ENCODE measurements around the gene CAMK2N2.

Gene CAMK2N2

GRCh38 chr3:184259396-184259877 is 1.9 kb downstream of the CAMK2N2 start:
- Histone ChIP-seq H3K27ac (no peak overlapping the region), H3K4me3 (peak overlapping the region; percentile 76)
- no peak for DNase-seq (ENCODE audit: low spot score)
- no peak for TF ChIP-seq CTCF (IDR thresholded peaks at IDR 0.05)

- no peak overlapping the region for H3K4me3 ChIP-seq
- no peak for TF ChIP-seq CTCF (IDR thresholded peaks at IDR 0.05)
- H3K27ac ChIP-seq, result no peak overlapping the region
- DNase-seq (ENCODE audit: low spot score), result no peak
Observed at GRCh38 chr3:184258926-184259325, 2.4 kb downstream of the CAMK2N2 start.

GRCh38 chr3:184257083-184257915 is 4.1 kb downstream of the CAMK2N2 start:
- no peak for DNase-seq (ENCODE audit: low spot score)
- Histone ChIP-seq H3K4me3 (no peak overlapping the region), H3K27ac (no peak overlapping the region)
- no peak for TF ChIP-seq CTCF (IDR thresholded peaks at IDR 0.05)

GRCh38 chr3:184255291-184256039 is 5.9 kb downstream of the CAMK2N2 start:
- no peak for TF ChIP-seq CTCF (IDR thresholded peaks at IDR 0.05)
- H3K4me3 ChIP-seq, result no peak overlapping the region
- H3K27ac ChIP-seq, result no peak overlapping the region
- no peak for DNase-seq (ENCODE audit: low spot score)

- peak; percentile 90 for TF ChIP-seq CTCF (IDR thresholded peaks at IDR 0.05)
- H3K27ac ChIP-seq, result peak overlapping the region in 1 of 2 donors; percentile 38
- DNase-seq (ENCODE audit: low spot score), result no peak
- peak overlapping the region; percentile 71 for H3K4me3 ChIP-seq
Observed at GRCh38 chr3:184250167-184250828, 11.1 kb downstream of the CAMK2N2 start.

GRCh38 chr3:184249412-184250166 is 11.8 kb downstream of the CAMK2N2 start, which contains the start of gene EEF1AKMT4:
Gene EEF1AKMT4, plus strand, starts transcription at chr3:184249672. Its CDS starts 23 bp downstream, at chr3:184249695.
- H3K4me3 ChIP-seq, result peak within 1 kb of the TSS; percentile 71
- peak; percentile 98 for DNase-seq (ENCODE audit: low spot score)
- TF ChIP-seq CTCF (IDR thresholded peaks at IDR 0.05), result no peak
- peak within 1 kb of the TSS; percentile 54 to 82 for H3K27ac ChIP-seq
